K562 (cell line): Measurements from ENCODE around the gene KRT6C. TPM values are rescaled to one million over a fixed set of nuclear protein-coding genes. Genes with fewer than 3 reads are reported as not detected.

Source experiments
- ATAC-seq: fragments of 200-7000 bp; cut with Tn5 transposase; 3 replicates; pipeline ENCODE4 v1.9.1; 2020; ENCODE audit warnings: moderate library complexity
- BruUV-seq: library from RNA; stranded (reverse); fragments of 400-500 nt; replicated peaks from 2 replicates; lab custom pipeline; 2021; lab: Mats Ljungman, UMichigan
- CTCF ChIA-PET: fragments of 300-600 bp; formaldehyde crosslinking; extraction: SDS; loops from one replicate; lab custom pipeline; 2021; ENCODE audit warnings: low intra/inter-chr PET ratio; lab: Yijun Ruan, JAX
- POLR2A ChIA-PET: fragments of 300-600, 350-650 bp; sonication (Branson Sonifier 250); formaldehyde crosslinking; extraction: SDS; loops from one replicate; lab custom pipeline; 2021; ENCODE audit warnings: antibody characterized with exemption, inconsistent platforms; lab: Yijun Ruan, JAX
- DNase-seq, 4 experiments: peaks; one replicate each; pipeline versions ENCODE4 v3.0.0 to v3.0.0-alpha.2; 2011 to 2018; ENCODE audit warnings: low spot score in 3 of 4, mixed read lengths in 3 of 4; ENCODE audit errors: extremely low read depth in 1 of 4
- FAIRE-seq: peaks from 2 replicates; lab custom pipeline; 2011; peaks lifted over from hg19 to GRCh38; lab: Jason Lieb, UNC
- H2AFZ ChIP-seq: 2 replicates; pipeline ENCODE4 v1.6.0; 2011; ENCODE audit warnings: low read depth, low read length, control low read depth, inconsistent platforms
- H3K27ac ChIP-seq: fragments of 200-600 bp; 3 replicates; pipeline ENCODE4 v1.8.0; 2011; ENCODE audit warnings: low read depth, mild to moderate bottlenecking, control low read depth, inconsistent platforms, low read length, moderate library complexity, mixed read lengths; ENCODE audit errors: extremely low read depth
- H3K27me3 ChIP-seq, 2 experiments: fragments of 300-600 bp in 1 of 2; 2 replicates in 1 of 2; 3 replicates in 1 of 2; pipeline versions ENCODE4 v1.6.0 to v1.8.0; 2011; ENCODE audit warnings: inconsistent platforms in 2 of 2, low read length in 2 of 2, mild to moderate bottlenecking in 1 of 2, mixed read lengths in 1 of 2, moderate library complexity in 1 of 2; ENCODE audit not compliant: control insufficient read depth in 2 of 2, insufficient read depth in 2 of 2
- H3K36me3 ChIP-seq: fragments of 300-600 bp; 3 replicates; pipeline ENCODE4 v1.8.0; 2011; ENCODE audit warnings: mild to moderate bottlenecking, low read length, inconsistent platforms; ENCODE audit not compliant: control insufficient read depth, insufficient read depth
- H3K4me1 ChIP-seq, 2 experiments: fragments of 200-600 bp in 1 of 2; replicated peaks in 1 of 2; 2 replicates in 1 of 2; 3 replicates in 1 of 2; pipeline versions ENCODE4 v1.5.1 to v1.8.0; 2011; ENCODE audit warnings: inconsistent platforms in 2 of 2, low read length in 2 of 2, mild to moderate bottlenecking in 1 of 2, mixed read lengths in 1 of 2, moderate library complexity in 1 of 2; ENCODE audit not compliant: control insufficient read depth in 2 of 2, insufficient read depth in 2 of 2
- H3K4me2 ChIP-seq: 2 replicates; pipeline ENCODE4 v1.6.1; 2011; ENCODE audit warnings: low read length, control low read depth, inconsistent platforms, mixed read lengths; ENCODE audit not compliant: insufficient read depth
- H3K4me3 ChIP-seq: fragments of 200-600 bp; sonication (generic), shearing (Covaris generic); 2 replicates; pipeline ENCODE4 v1.5.1; 2016; ENCODE audit warnings: control low read depth, inconsistent platforms
- H3K79me2 ChIP-seq: fragments of 200-600 bp; 3 replicates; pipeline ENCODE4 v1.8.0; 2011; ENCODE audit warnings: low read length, inconsistent platforms; ENCODE audit not compliant: control insufficient read depth, insufficient read depth
- H3K9ac ChIP-seq, 2 experiments: 2 replicates each; pipeline versions ENCODE4 v1.6.0 to v1.6.1; 2011; ENCODE audit warnings: low read depth in 2 of 2, low read length in 2 of 2, control low read depth in 1 of 2, inconsistent platforms in 1 of 2, mild to moderate bottlenecking in 1 of 2, mixed read lengths in 1 of 2; ENCODE audit not compliant: insufficient read depth in 1 of 2
- H3K9me1 ChIP-seq: one replicate; pipeline ENCODE4 v1.6.0; 2011; ENCODE audit warnings: inconsistent platforms, mild to moderate bottlenecking, low read length, moderate library complexity; ENCODE audit not compliant: control insufficient read depth, insufficient read depth
- H3K9me3 ChIP-seq: replicated peaks from 2 replicates; pipeline ENCODE4 v1.5.1; 2011; ENCODE audit warnings: low read depth, low read length, inconsistent platforms; ENCODE audit not compliant: control insufficient read depth, insufficient read depth
- H4K20me1 ChIP-seq: replicated peaks from 2 replicates; pipeline ENCODE4 v1.6.1; 2011; ENCODE audit warnings: low read length, inconsistent platforms, mixed read lengths; ENCODE audit not compliant: control insufficient read depth, insufficient read depth
- CTBP1 ChIP-seq: fragments of 450-650 bp; IDR thresholded peaks from 2 replicates; pipeline ENCODE4 v1.6.1; 2016; ENCODE audit warnings: borderline replicate concordance
- CTCF ChIP-seq, 3 experiments: IDR thresholded peaks in 2 of 3; conservative IDR thresholded peaks in 1 of 3; 2 replicates each; pipeline ENCODE4 v1.5.1; 2011 to 2012; ENCODE audit warnings: low read length in 3 of 3, mild to moderate bottlenecking in 3 of 3, control low read depth in 2 of 3, improper control_type of control experiment in 1 of 3, inconsistent platforms in 1 of 3, low read depth in 1 of 3, mixed read lengths in 1 of 3, moderate library complexity in 1 of 3; ENCODE audit not compliant: insufficient read depth in 2 of 3
- ILF3 ChIP-seq: fragments of 450-650 bp; IDR thresholded peaks from 2 replicates; pipeline ENCODE4 v1.6.1; 2018; ENCODE audit warnings: antibody characterized with exemption, mild to moderate bottlenecking, moderate library complexity, borderline replicate concordance
- IRF1 ChIP-seq: sonication (generic); formaldehyde crosslinking; IDR thresholded peaks from 2 replicates; pipeline ENCODE4 v1.8.0; 2022; ENCODE audit warnings: missing genetic modification reagents, mild to moderate bottlenecking, borderline replicate concordance
- MCM3 ChIP-seq: fragments of 450-650 bp; IDR thresholded peaks from 2 replicates; pipeline ENCODE4 v1.6.1; 2016
- RAD21 ChIP-seq, 2 experiments: fragments of 250-450 bp in 1 of 2; fragments of 450-650 bp in 1 of 2; sonication (Bioruptor Pico) in 1 of 2; formaldehyde crosslinking in 1 of 2; IDR thresholded peaks in 1 of 2; conservative IDR thresholded peaks in 1 of 2; 2 replicates each; pipeline versions ENCODE4 v1.4.0 to v1.8.0; 2020 to 2022; ENCODE audit warnings: mild to moderate bottlenecking in 2 of 2, moderate library complexity in 1 of 2
- RERE ChIP-seq: sonication (generic); formaldehyde crosslinking; IDR thresholded peaks from 2 replicates; pipeline ENCODE4 v1.8.0; 2023; ENCODE audit warnings: missing genetic modification reagents, mild to moderate bottlenecking, borderline replicate concordance
- WGBS: fragments of 100-300 bp; shearing (Covaris generic); methylation state at CpG from one replicate; pipeline ENCODE4 v1.1.6; 2016; ENCODE audit warnings: low coverage, mixed read lengths; ENCODE audit not compliant: insufficient coverage; ENCODE audit errors: missing lambda C conversion rate; 5-methylcytosine and 5-hydroxymethylcytosine counted together
- in situ Hi-C: fragments of 300-500 bp; cut with MboI; formaldehyde crosslinking; loops from 4 replicates; pipeline ENCODE4 v1.15.0; 2018; ENCODE audit warnings: inconsistent platforms, mixed read lengths
- intact Hi-C: fragments of 100-400 bp; cut with micrococcal nuclease; formaldehyde crosslinking; loops from 2 replicates; pipeline ENCODE4 v1.14.2; 2022
- polyA plus RNA-seq, 8 experiments: library from polyadenylated mRNA; depleted of rRNA in 4 of 8; stranded (reverse) in 5 of 8; unstranded in 3 of 8; fragments of >200 nt; fragmentation: Nextera tagmentation in 2 of 8; fragmentation: Illumina TruSeq in 1 of 8; extraction: Ambion mirVana in 2 of 8; extraction: Trizol in 1 of 8; gene quantifications; 2 replicates each; pipeline versions ENCODE4 v1.2.1 to v1.2.3, GENCODE V29; 2011 to 2014; ENCODE audit warnings: inconsistent platforms in 1 of 8, missing spikeins in 1 of 8
- total RNA-seq, 7 experiments: library from RNA; depleted of rRNA in 6 of 7; stranded (reverse); fragments of >200 nt in 6 of 7; fragmentation: Illumina TruSeq in 2 of 7; extraction: Trizol in 2 of 7; gene quantifications; 2 replicates each; pipeline versions ENCODE4 v1.2.1 to v1.2.3, GENCODE V29; 2011 to 2021; ENCODE audit warnings: low replicate concordance in 1 of 7
- TF ChIP-seq, protein P1 (sequence below), 3 experiments: fragments of 200-800 bp in 1 of 3; fragments of 250-450 bp in 1 of 3; fragments of 450-650 bp in 1 of 3; sonication (Bioruptor Pico) in 1 of 3; sonication (Bioruptor generic) in 1 of 3; formaldehyde crosslinking in 1 of 3; IDR thresholded peaks; 2 replicates each; pipeline versions ENCODE4 v1.6.1 to v1.8.0; 2016 to 2022; ENCODE audit warnings: mild to moderate bottlenecking in 2 of 3, missing genetic modification characterization in 2 of 3, missing compliant biosample characterization in 1 of 3, moderate library complexity in 1 of 3

KRT6C gene
- total and polyA plus RNA-seq, 9 of the 15 experiments (the other 6 are each of a cell fraction or from before 2014, with no cell fraction given), result not detected

DNA sequence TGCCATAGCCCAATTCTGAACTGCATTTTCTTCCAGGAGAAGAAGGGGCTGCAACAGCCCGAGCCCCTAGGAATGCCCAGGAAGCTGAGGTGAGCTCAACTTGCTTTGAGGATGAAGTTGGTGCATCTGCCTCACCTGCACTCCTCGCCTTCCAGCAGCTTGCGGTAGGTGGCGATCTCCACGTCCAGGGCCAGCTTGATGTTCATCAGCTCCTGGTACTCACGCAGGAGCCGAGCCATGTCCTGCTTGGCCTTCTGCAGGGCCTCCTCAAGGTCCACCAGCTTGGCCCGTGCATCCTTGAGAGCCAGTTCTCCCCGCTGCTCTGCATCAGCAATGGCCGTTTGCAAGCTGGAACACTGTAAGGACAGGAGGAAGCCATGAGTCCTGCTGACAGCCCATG is 45.5 kb downstream of the KRT6C start:
- POLR2A ChIA-PET, result interaction anchor here (0.5 to 0.8 kb wide), 3 partner anchors 15 to 335 kb away, joined by 3 to 4 read pairs (median 3); no protein-coding TSS in a partner anchor
- WGBS, result 1% methylated on average over 10 of the region's 10 CpGs
- BruUV-seq, result no TSS peak
- CTCF ChIA-PET, result no interaction called here
- 0 out of 2 replicates have a peak, but pooled peaks cover 2% of the 10 kb centered on the region for H4K20me1 ChIP-seq
- no peak overlapping the region for H3K9ac ChIP-seq
- peak in 1 of 4 experiments; percentile 20 for DNase-seq
- H3K4me2 ChIP-seq, result no peak overlapping the region
- H2AFZ ChIP-seq, result no peak overlapping the region
- peaks cover 6 to 48% of the 10 kb centered on the region in 2 experiments; a peak in 4 of 5 replicates for H3K27me3 ChIP-seq
- no peak for ATAC-seq
- in situ Hi-C loops, result loop anchor here (10.0 kb wide), 1 partner anchor 757 kb away; the partner anchor contains the start of genes CSAD and ZNF740
- intact Hi-C loops, result no loop called here
- no peaks in the 10 kb centered on the region for H3K4me1 ChIP-seq
- no peaks in the 10 kb centered on the region for H3K9me1 ChIP-seq
- H3K36me3 ChIP-seq, result no peaks in the 10 kb centered on the region
- no peak overlapping the region for H3K4me3 ChIP-seq
- H3K79me2 ChIP-seq, result no peaks in the 10 kb centered on the region
- no peak for FAIRE-seq
- H3K27ac ChIP-seq, result no peak overlapping the region
- H3K9me3 ChIP-seq, result no peaks in the 10 kb centered on the region
- TF ChIP-seq, protein P1, sequence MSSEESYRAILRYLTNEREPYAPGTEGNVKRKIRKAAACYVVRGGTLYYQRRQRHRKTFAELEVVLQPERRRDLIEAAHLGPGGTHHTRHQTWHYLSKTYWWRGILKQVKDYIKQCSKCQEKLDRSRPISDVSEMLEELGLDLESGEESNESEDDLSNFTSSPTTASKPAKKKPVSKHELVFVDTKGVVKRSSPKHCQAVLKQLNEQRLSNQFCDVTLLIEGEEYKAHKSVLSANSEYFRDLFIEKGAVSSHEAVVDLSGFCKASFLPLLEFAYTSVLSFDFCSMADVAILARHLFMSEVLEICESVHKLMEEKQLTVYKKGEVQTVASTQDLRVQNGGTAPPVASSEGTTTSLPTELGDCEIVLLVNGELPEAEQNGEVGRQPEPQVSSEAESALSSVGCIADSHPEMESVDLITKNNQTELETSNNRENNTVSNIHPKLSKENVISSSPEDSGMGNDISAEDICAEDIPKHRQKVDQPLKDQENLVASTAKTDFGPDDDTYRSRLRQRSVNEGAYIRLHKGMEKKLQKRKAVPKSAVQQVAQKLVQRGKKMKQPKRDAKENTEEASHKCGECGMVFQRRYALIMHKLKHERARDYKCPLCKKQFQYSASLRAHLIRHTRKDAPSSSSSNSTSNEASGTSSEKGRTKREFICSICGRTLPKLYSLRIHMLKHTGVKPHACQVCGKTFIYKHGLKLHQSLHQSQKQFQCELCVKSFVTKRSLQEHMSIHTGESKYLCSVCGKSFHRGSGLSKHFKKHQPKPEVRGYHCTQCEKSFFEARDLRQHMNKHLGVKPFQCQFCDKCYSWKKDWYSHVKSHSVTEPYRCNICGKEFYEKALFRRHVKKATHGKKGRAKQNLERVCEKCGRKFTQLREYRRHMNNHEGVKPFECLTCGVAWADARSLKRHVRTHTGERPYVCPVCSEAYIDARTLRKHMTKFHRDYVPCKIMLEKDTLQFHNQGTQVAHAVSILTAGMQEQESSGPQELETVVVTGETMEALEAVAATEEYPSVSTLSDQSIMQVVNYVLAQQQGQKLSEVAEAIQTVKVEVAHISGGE (CRISPR knock-in tag; IDR thresholded peaks at IDR 0.05), result no peak
- TF ChIP-seq MCM3 (no peak), CTBP1 (0 out of 2 replicates have a peak, but pooled peaks have one; percentile 27), RAD21 (CRISPR knock-in tag; conservative IDR thresholded peaks at IDR 0.05 in 1 of 2, IDR thresholded peaks at IDR 0.05 in 1 of 2) (peak in 1 of 2 experiments; percentile 31; a peak in 2 of 4 replicates), IRF1 (no peak), CTCF (IDR thresholded peaks at IDR 0.05 in 2 of 3, conservative IDR thresholded peaks at IDR 0.05 in 1 of 3; ENCODE audit: insufficient read depth in 2 of 3, low read depth in 1 of 3, low read length in 3 of 3) (peak; percentile 37 to 45 (median 37); a peak in 4 of 6 replicates), ILF3 (no peak), RERE (CRISPR knock-in tag) (no peak)
